HUES6 (cell line): ENCODE results near the gene ARRDC4.

ENCODE experiments used
- H3K27ac ChIP-seq: 2 replicates; pipeline ENCODE4 v1.7.0; 2013; ENCODE audit warnings: low read depth, mild to moderate bottlenecking, low read length, inconsistent platforms
- H3K27me3 ChIP-seq: 2 replicates; pipeline ENCODE4 v1.6.1; 2013; ENCODE audit warnings: low read length; ENCODE audit not compliant: control insufficient read depth, insufficient read depth
- H3K36me3 ChIP-seq: 2 replicates; pipeline ENCODE4 v1.6.1; 2013; ENCODE audit warnings: low read length; ENCODE audit not compliant: control insufficient read depth, insufficient read depth
- H3K4me1 ChIP-seq: 2 replicates; pipeline ENCODE4 v1.6.1; 2013; ENCODE audit warnings: low read length; ENCODE audit not compliant: control insufficient read depth, insufficient read depth
- H3K4me3 ChIP-seq: 2 replicates; pipeline ENCODE4 v1.5.1; 2013; ENCODE audit warnings: low read depth, low read length
- H3K9ac ChIP-seq: one replicate; pipeline ENCODE4 v1.6.1; 2013; ENCODE audit warnings: mild to moderate bottlenecking, low read length
- H3K9me3 ChIP-seq: 2 replicates; pipeline ENCODE4 v1.6.1; 2013; ENCODE audit warnings: low read depth, low read length; ENCODE audit not compliant: control insufficient read depth, insufficient read depth

Gene ARRDC4

DNA sequence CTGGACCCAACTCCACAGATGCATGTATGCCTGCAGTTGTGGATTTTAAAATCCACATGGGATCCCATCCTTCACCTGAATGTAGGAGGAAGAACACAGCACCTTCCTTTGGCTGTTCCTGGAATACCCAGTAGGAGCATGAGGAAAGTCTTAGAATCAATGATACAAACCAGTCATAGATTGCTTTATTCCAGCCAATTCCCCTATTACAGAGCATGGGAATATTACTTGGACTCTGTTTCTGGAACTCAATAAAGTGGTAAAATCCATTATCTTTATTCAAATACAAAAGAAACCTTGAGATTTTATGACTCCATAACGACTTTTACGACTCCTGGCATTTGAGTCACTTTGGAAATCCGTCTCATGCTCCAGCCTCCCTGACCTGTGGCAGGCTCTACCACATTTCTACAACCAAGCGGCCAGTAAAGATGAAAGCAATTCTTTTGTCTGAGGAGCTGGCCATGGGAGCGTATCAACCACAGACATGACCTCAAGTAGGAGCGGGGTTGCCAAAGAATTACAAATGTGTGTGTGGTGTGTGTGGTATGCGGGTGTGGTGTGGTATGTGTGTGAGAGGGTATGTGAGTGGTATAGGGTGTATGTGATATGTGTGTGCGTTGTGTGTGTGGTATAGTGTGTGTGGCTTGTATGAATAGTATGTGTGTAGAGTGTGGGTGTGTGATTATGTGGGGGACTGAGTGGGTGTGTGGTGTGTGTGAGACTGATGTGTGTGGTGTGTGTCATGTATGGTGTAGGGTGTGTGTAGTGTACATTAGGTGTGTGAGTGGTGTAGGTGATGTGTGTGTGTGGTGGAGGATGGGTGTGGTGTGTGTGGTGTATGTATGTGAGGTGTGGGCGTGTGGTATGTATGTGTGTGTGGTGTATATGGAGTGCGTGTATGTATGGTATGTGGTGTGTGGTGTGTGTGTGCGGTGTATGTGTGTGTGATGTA is 40.0 kb downstream of the ARRDC4 start:
- Histone ChIP-seq H3K27me3 (no peaks in the 10 kb centered on the region), H3K36me3 (no peaks in the 10 kb centered on the region), H3K27ac (no peak overlapping the region), H3K9ac (no peak overlapping the region), H3K9me3 (peaks cover 8% of the 10 kb centered on the region), H3K4me3 (no peak overlapping the region), H3K4me1 (peaks cover 4% of the 10 kb centered on the region; the same call in 1 of the 2 replicates)

DNA sequence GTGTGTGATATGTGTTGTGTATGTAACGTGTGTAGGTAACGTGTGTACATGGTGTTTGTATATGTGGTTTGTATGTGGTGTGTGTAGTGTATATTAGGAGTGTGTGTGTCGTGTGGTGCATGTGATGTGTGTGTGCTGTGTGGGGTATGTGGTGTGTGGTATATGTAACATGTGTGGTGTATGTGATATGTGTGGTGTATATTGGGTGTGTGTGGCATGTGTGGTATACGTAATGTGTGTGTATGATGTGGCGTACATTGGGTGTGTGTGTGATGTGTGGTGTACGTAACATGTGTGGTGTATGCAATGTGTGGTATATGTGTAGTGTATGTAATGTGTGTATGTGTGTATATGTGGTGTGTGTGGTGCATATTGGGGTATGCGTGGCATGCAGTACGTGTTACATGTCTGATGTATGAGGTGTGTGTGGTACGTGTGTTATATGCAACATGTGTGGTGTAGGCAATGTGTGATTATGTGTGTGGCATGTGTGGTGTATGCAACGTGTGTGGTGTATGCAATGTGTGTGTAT is 41.2 kb downstream of the ARRDC4 start:
- Histone ChIP-seq H3K9ac (no peak overlapping the region), H3K36me3 (no peaks in the 10 kb centered on the region), H3K4me3 (no peak overlapping the region), H3K27ac (no peak overlapping the region), H3K27me3 (no peaks in the 10 kb centered on the region), H3K4me1 (peaks cover 4% of the 10 kb centered on the region; the same call in 1 of the 2 replicates), H3K9me3 (peaks cover 8% of the 10 kb centered on the region)

DNA sequence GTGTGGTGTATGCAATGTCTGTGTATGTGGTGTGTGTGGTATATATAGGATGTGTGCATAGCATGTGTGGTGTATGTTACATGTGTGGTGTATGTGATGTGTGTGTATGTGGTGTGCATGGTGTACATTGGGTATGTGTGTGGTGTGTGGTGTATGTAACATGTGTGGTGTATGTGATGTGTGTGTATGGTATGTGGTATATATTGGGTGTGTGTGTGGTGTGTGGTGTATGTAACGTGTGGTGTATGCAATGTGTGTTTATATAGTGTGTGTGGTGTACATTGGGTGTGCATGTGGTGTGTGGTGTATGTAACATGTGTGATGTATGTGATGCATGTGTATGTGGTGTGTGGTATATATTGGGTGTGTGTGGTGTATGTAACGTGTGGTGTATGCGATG is 41.9 kb downstream of the ARRDC4 start:
- Histone ChIP-seq H3K4me3 (no peak overlapping the region), H3K9ac (no peak overlapping the region), H3K27ac (no peak overlapping the region)

DNA sequence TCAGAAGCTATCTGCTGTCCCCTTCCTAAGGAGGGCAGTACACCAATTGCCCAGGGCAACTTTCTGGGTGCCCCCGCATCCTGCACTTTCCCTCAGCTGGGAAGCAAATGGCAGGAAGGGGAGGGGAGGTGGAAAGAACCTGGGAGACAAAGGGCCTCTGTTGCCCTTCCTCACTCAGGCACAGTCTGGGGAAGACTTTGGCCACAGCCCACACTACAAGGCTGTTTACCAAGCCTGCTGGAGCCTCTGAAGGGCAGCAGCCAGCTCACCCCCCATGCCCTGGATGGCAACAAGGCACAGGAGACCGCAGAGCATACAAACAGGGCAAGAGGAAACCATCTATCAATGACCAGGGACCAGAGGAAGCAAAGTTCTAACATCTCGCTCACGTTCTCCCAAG is 42.4 kb downstream of the ARRDC4 start:
- H3K27me3 ChIP-seq: no peaks in the 10 kb centered on the region
- peaks cover 8% of the 10 kb centered on the region for H3K9me3 ChIP-seq
- peaks cover 4% of the 10 kb centered on the region; the same call in 1 of the 2 replicates for H3K4me1 ChIP-seq
- H3K36me3 ChIP-seq: no peaks in the 10 kb centered on the region
- H3K4me3 ChIP-seq: no peak overlapping the region
- H3K9ac ChIP-seq: no peak overlapping the region
- H3K27ac ChIP-seq: no peak overlapping the region

More for the DNA sequence above, 41.9 kb downstream of the ARRDC4 start:
- Histone ChIP-seq H3K9me3 (peaks cover 8% of the 10 kb centered on the region), H3K27me3 (no peaks in the 10 kb centered on the region), H3K4me1 (peaks cover 4% of the 10 kb centered on the region; the same call in 1 of the 2 replicates), H3K36me3 (no peaks in the 10 kb centered on the region)

DNA sequence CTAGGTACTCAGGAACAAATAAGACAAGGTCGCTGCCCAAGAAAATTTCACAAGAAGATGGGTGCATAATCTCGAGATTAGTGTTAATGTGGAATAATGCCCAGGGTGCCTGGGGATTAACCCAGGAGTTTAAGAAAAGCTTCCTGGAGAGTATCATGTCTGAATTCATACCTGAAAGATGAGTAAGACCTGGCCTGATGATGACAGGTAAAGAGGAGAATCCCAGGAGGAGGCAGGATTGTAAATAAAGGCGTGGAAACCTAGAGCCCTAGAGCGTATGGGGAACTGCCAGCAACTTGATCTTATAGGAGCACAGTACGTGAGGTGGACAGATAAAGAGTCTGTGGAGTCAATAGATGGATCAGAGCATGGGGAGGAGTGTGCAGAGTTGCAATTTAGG is 43.0 kb downstream of the ARRDC4 start:
- Histone ChIP-seq H3K36me3 (no peaks in the 10 kb centered on the region), H3K27me3 (no peaks in the 10 kb centered on the region), H3K4me1 (peaks cover 4% of the 10 kb centered on the region; the same call in 1 of the 2 replicates), H3K9me3 (peaks cover 8% of the 10 kb centered on the region), H3K27ac (no peak overlapping the region), H3K4me3 (no peak overlapping the region), H3K9ac (no peak overlapping the region)

DNA sequence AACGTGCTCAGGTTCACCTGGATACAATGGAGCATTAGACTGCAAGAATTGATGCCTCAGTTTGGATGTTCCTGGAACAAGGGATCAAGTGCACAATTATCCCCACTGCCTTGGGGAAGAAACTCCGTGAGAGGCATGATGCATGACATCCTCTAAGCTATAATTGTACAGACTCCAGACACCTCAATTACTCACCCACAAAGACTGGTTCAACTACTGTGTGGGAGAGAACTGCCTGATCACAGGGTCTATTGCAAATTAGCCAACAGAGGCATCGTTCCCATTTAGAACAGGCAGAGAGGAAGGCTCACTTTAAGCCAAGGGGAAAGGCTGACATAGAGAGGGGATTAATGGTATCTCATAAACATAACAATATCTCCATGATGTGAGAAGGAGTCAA is 43.5 kb downstream of the ARRDC4 start:
- Histone ChIP-seq H3K27ac (no peak overlapping the region), H3K9ac (no peak overlapping the region)

DNA sequence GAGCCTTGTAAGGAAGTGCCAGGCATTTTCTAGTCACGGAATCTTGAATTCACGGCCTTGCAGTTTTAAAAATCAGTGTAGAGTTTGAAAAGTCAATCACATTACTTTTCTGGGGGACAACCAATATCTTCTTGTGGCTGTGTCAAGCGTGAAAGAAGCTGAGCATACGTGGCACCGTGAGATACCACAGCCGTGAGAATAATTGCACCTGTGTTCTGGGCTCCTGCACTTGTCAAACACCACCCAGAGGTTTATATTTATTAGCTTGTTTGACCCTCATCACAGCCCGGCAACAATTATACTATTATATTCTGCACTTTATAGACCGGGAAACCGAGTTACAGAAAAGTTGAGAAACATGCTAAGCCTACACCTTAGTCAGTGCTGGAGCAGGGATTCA is 45.2 kb downstream of the ARRDC4 start:
- Histone ChIP-seq H3K36me3 (no peaks in the 10 kb centered on the region), H3K9me3 (peaks cover 8% of the 10 kb centered on the region), H3K27ac (no peak overlapping the region), H3K27me3 (no peaks in the 10 kb centered on the region), H3K9ac (no peak overlapping the region), H3K4me3 (no peak overlapping the region), H3K4me1 (peaks cover 4% of the 10 kb centered on the region; the same call in 1 of the 2 replicates)

More for the DNA sequence above, 43.5 kb downstream of the ARRDC4 start:
- Histone ChIP-seq H3K4me1 (peaks cover 4% of the 10 kb centered on the region; the same call in 1 of the 2 replicates), H3K9me3 (peaks cover 8% of the 10 kb centered on the region), H3K27me3 (no peaks in the 10 kb centered on the region), H3K4me3 (no peak overlapping the region), H3K36me3 (no peaks in the 10 kb centered on the region)

DNA sequence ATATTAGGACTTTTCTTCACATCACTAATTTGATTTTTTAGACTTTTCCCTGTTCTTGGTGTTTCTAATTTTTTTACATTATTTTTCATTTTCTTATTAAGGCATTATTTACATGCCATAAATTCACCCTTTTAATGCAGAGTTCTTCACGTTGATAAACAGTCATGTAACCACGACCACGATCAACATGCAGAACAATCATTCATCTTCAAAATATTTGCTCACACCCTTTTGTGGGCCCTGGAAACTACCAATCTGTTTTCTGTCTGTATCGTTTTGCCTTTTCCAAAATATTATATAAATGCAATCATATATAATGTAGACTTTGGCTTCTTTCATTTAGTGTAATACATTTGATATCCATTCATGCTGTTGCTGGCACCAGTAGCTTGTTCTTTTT is 48.7 kb downstream of the ARRDC4 start:
- no peaks in the 10 kb centered on the region for H3K27me3 ChIP-seq
- H3K27ac ChIP-seq: no peak overlapping the region
- H3K36me3 ChIP-seq: no peaks in the 10 kb centered on the region
- no peak overlapping the region for H3K9ac ChIP-seq
- no peak overlapping the region for H3K4me3 ChIP-seq
- H3K9me3 ChIP-seq: no peaks in the 10 kb centered on the region
- peaks cover under 1% of the 10 kb centered on the region; the same call in 1 of the 2 replicates for H3K4me1 ChIP-seq

DNA sequence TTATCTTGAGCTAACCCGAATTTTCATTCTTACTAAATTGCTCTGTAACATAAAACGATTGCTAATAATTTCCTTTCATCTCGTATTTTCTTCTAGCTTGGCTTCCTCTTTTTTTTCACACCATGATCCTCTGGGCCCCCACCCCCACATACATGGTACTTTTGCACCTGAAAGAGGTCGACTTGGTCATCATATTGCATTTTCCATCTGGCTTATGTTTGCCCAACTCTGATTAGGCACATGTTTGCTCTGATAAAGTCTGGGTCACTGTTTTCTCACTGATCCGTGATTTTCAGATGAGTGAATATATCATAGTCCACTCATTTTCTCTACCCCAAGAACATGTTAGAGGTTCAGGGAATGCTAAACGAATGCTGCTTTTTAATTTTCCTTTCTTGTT is 49.5 kb downstream of the ARRDC4 start:
- H3K9me3 ChIP-seq: no peaks in the 10 kb centered on the region
- no peak overlapping the region for H3K4me3 ChIP-seq
- H3K27ac ChIP-seq: no peak overlapping the region
- H3K9ac ChIP-seq: no peak overlapping the region
- H3K36me3 ChIP-seq: no peaks in the 10 kb centered on the region
- H3K27me3 ChIP-seq: no peaks in the 10 kb centered on the region
- H3K4me1 ChIP-seq: no peaks in the 10 kb centered on the region

DNA sequence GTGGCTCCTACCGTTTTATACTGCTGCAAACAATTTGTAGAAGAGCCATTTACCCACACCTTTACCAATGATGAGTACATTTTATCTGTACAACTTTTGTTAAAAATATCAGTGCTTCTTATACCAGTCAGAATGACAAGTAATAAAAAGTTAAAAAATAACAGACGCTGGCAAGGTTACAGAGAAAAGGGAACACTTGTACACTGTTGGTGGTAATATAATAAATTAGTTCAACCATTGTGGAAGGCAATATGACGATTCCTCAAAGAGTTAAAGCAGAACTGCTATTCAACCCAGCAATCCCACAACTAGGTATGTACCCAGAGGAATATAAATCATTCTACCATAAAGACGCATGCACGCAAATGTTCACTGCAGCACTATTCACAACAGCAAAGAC is 51.9 kb downstream of the ARRDC4 start:
- no peak overlapping the region for H3K4me3 ChIP-seq
- H3K9me3 ChIP-seq: no peaks in the 10 kb centered on the region
- H3K27ac ChIP-seq: no peak overlapping the region
- no peak overlapping the region for H3K9ac ChIP-seq
- no peaks in the 10 kb centered on the region for H3K36me3 ChIP-seq
- H3K4me1 ChIP-seq: no peaks in the 10 kb centered on the region
- H3K27me3 ChIP-seq: no peaks in the 10 kb centered on the region

DNA sequence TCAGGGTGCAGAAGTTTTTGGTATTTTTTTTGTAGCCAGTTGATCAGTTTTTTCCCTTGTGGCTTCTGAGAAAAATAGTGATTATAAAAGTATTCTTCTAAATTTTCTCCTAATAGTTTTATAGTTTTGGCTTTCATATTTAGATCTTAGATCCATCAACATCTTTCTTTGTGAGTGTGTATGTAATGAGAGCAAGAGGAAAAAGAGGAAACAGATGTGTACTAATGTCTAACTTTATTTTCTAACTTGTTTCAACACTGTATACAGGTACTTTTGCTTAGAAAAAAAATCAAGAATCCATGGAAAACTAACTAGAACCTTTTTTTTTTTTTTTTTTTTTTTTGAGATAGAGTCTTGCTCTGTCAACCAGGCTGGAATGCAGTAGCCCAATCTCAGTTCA is 53.1 kb downstream of the ARRDC4 start:
- H3K36me3 ChIP-seq: no peaks in the 10 kb centered on the region
- no peaks in the 10 kb centered on the region for H3K9me3 ChIP-seq
- no peak overlapping the region for H3K27ac ChIP-seq
- no peak overlapping the region for H3K9ac ChIP-seq
- H3K4me1 ChIP-seq: no peaks in the 10 kb centered on the region
- no peaks in the 10 kb centered on the region for H3K27me3 ChIP-seq
- no peak overlapping the region for H3K4me3 ChIP-seq
